Brain microvascular endothelial cell (primary cell): ENCODE measurements around the gene MTA3.

Source experiments
- DNase-seq: peaks from one replicate; pipeline ENCODE4 v3.0.0-alpha.2; 2020
- H3K27ac ChIP-seq: fragments of 250-450 bp; sonication (Bioruptor Pico); 2 replicates; pipeline ENCODE4 v1.5.1; 2020; ENCODE audit warnings: mild to moderate bottlenecking, moderate library complexity
- H3K27me3 ChIP-seq: fragments of 250-450 bp; sonication (Bioruptor Pico); replicated peaks from 2 replicates; pipeline ENCODE4 v1.5.1; 2020; ENCODE audit warnings: mild to moderate bottlenecking
- H3K36me3 ChIP-seq: fragments of 250-450 bp; sonication (Bioruptor Pico); replicated peaks from 2 replicates; pipeline ENCODE4 v1.5.1; 2020; ENCODE audit warnings: mild to moderate bottlenecking
- H3K4me3 ChIP-seq: 2 replicates; pipeline ENCODE4 v1.5.1; 2011; ENCODE audit warnings: low read depth, mild to moderate bottlenecking, control low read depth, low read length, moderate library complexity
- CTCF ChIP-seq: IDR thresholded peaks from 2 replicates; pipeline ENCODE4 v1.5.1; 2011; ENCODE audit warnings: low read depth, mild to moderate bottlenecking, moderate library complexity, low read length, control low read depth, inconsistent platforms; ENCODE audit errors: missing control alignments
- in situ Hi-C: cut with HindIII; loops from 2 replicates; pipeline ENCODE4 v1.10.0; 2017; ENCODE audit warnings: low sequenced_read_pairs, low pct_ligation_motif_present

MTA3 gene

GRCh38 chr2:42756150-42756775 lies 187.8 kb downstream of the MTA3 start:
- H3K4me3 ChIP-seq = no peak overlapping the region
- no peaks in the 10 kb centered on the region for H3K36me3 ChIP-seq
- in situ Hi-C loops = no loop called here
- TF ChIP-seq CTCF = no peak
- H3K27ac ChIP-seq = no peak overlapping the region
- no peaks in the 10 kb centered on the region for H3K27me3 ChIP-seq
- DNase-seq = no peak

- Histone ChIP-seq H3K4me3 (no peak overlapping the region), H3K36me3 (no peaks in the 10 kb centered on the region), H3K27ac (no peak overlapping the region), H3K27me3 (no peaks in the 10 kb centered on the region)
- no peak for DNase-seq
- TF ChIP-seq CTCF = no peak
- in situ Hi-C loops = no loop called here
These were observed 188.6 kb downstream of the MTA3 start for GRCh38 chr2:42756966-42757513.

- H3K36me3 ChIP-seq = no peaks in the 10 kb centered on the region
- no peak for TF ChIP-seq CTCF
These were observed 189.7 kb downstream of the MTA3 start for GRCh38 chr2:42757981-42758740.

GRCh38 chr2:42758751-42759150 lies 190.3 kb downstream of the MTA3 start:
- H3K36me3 ChIP-seq = no peaks in the 10 kb centered on the region
- in situ Hi-C loops = no loop called here
- H3K27me3 ChIP-seq = no peaks in the 10 kb centered on the region
- H3K27ac ChIP-seq = no peak overlapping the region
- no peak for TF ChIP-seq CTCF
- no peak overlapping the region for H3K4me3 ChIP-seq
- DNase-seq = no peak

More at GRCh38 chr2:42757981-42758740, 189.7 kb downstream of the MTA3 start:
- H3K4me3 ChIP-seq = no peak overlapping the region
- in situ Hi-C loops = no loop called here
- H3K27ac ChIP-seq = no peak overlapping the region
- H3K27me3 ChIP-seq = no peaks in the 10 kb centered on the region
- DNase-seq = no peak

GRCh38 chr2:42761554-42761953 lies 193.1 kb downstream of the MTA3 start:
- Histone ChIP-seq H3K36me3 (no peaks in the 10 kb centered on the region), H3K4me3 (no peak overlapping the region), H3K27ac (no peak overlapping the region), H3K27me3 (no peaks in the 10 kb centered on the region)
- in situ Hi-C loops = no loop called here
- DNase-seq = no peak
- TF ChIP-seq CTCF = no peak

- Histone ChIP-seq H3K36me3 (no peaks in the 10 kb centered on the region), H3K27me3 (no peaks in the 10 kb centered on the region), H3K4me3 (no peak overlapping the region), H3K27ac (no peak overlapping the region)
- no peak for DNase-seq
- in situ Hi-C loops = no loop called here
- TF ChIP-seq CTCF = no peak
These were observed 193.7 kb downstream of the MTA3 start for GRCh38 chr2:42762155-42762554.
